Mesodermal cell (in vitro differentiated cells): ENCODE measurements around the gene SEMA5A.

ENCODE experiments used
- H3K27ac ChIP-seq: 2 replicates; pipeline ENCODE4 v1.7.0; 2013; ENCODE audit warnings: mild to moderate bottlenecking, low read depth, low read length, moderate library complexity; ENCODE audit not compliant: severe bottlenecking
- H3K36me3 ChIP-seq: 2 replicates; pipeline ENCODE4 v1.7.1; 2013; ENCODE audit warnings: mild to moderate bottlenecking, low read length, moderate library complexity; ENCODE audit not compliant: control insufficient read depth, insufficient read depth
- H3K4me1 ChIP-seq: one replicate; pipeline ENCODE4 v1.7.1; 2013; ENCODE audit warnings: mild to moderate bottlenecking, low read length; ENCODE audit not compliant: insufficient read depth, control insufficient read depth, poor library complexity, severe bottlenecking
- H3K4me3 ChIP-seq: 2 replicates; pipeline ENCODE4 v1.7.0; 2013; ENCODE audit warnings: low read length, control low read depth, mild to moderate bottlenecking; ENCODE audit not compliant: insufficient read depth, poor library complexity, severe bottlenecking; ENCODE audit errors: extremely low read depth
- H3K9me3 ChIP-seq: 2 replicates; pipeline ENCODE4 v1.7.1; 2013; ENCODE audit warnings: mild to moderate bottlenecking, low read length, moderate library complexity; ENCODE audit not compliant: control insufficient read depth
- WGBS, 2 experiments: methylation state at CpG; one replicate each; pipeline ENCODE4 v1.1.5; 2013; ENCODE audit warnings: missing lambda C conversion rate in 2 of 2; ENCODE audit not compliant: insufficient coverage in 2 of 2; 5-methylcytosine and 5-hydroxymethylcytosine counted together

The SEMA5A gene

GRCh38 chr5:9381464-9381863, 164.4 kb downstream of the SEMA5A start:
- no peaks in the 10 kb centered on the region for H3K4me1 ChIP-seq
- no peak overlapping the region for H3K4me3 ChIP-seq
- no peak overlapping the region for H3K27ac ChIP-seq
- H3K36me3 ChIP-seq, result peaks cover 33% of the 10 kb centered on the region
- no peaks in the 10 kb centered on the region for H3K9me3 ChIP-seq

- WGBS, 2 experiments, result 96 to 97% methylated on average over 4 to 5 of the region's 7 CpGs
- H3K4me3 ChIP-seq, result no peak overlapping the region
- peaks cover 30% of the 10 kb centered on the region for H3K36me3 ChIP-seq
Observed at GRCh38 chr5:9380109-9380508, 165.8 kb downstream of the SEMA5A start.

GRCh38 chr5:9376363-9377117, 169.3 kb downstream of the SEMA5A start:
- Histone ChIP-seq H3K27ac (no peak overlapping the region), H3K36me3 (peaks cover 33% of the 10 kb centered on the region), H3K9me3 (no peaks in the 10 kb centered on the region), H3K4me1 (peaks cover 8% of the 10 kb centered on the region), H3K4me3 (no peak overlapping the region)
- 95 to 100% methylated on average over 3 to 5 of the region's 9 CpGs for WGBS, 2 experiments

More at GRCh38 chr5:9380109-9380508, 165.8 kb downstream of the SEMA5A start:
- no peaks in the 10 kb centered on the region for H3K9me3 ChIP-seq
- H3K4me1 ChIP-seq, result peaks cover 8% of the 10 kb centered on the region
- no peak overlapping the region for H3K27ac ChIP-seq

GRCh38 chr5:9375756-9376155, 170.1 kb downstream of the SEMA5A start:
- Histone ChIP-seq H3K27ac (no peak overlapping the region), H3K4me1 (peaks cover 8% of the 10 kb centered on the region), H3K9me3 (no peaks in the 10 kb centered on the region), H3K36me3 (peaks cover 33% of the 10 kb centered on the region), H3K4me3 (no peak overlapping the region)
- whole genome bisulfite sequencing, 2 experiments, result 92% methylated on average over 2 of the region's 2 CpGs; no CpG with 5 or more reads in 1 of the 2 experiments

GRCh38 chr5:9374025-9374424, 171.8 kb downstream of the SEMA5A start:
- Histone ChIP-seq H3K36me3 (peaks cover 30% of the 10 kb centered on the region), H3K4me3 (no peak overlapping the region), H3K27ac (no peak overlapping the region), H3K4me1 (peaks cover 8% of the 10 kb centered on the region), H3K9me3 (no peaks in the 10 kb centered on the region)
- 100% methylated on average over 1 of the region's 4 CpGs; no CpG with 5 or more reads in 1 of the 2 experiments for WGBS, 2 experiments

- Histone ChIP-seq H3K9me3 (no peaks in the 10 kb centered on the region), H3K36me3 (peaks cover 26% of the 10 kb centered on the region), H3K4me1 (peaks cover 8% of the 10 kb centered on the region), H3K4me3 (no peak overlapping the region), H3K27ac (no peak overlapping the region)
- WGBS, 2 experiments, result 60 to 100% methylated on average over 1 of the region's 2 CpGs
Observed at GRCh38 chr5:9373571-9373970, 172.3 kb downstream of the SEMA5A start.

- WGBS, 2 experiments, result 100% methylated on average over 1 to 2 of the region's 2 CpGs
Observed at GRCh38 chr5:9370256-9370655, 175.6 kb downstream of the SEMA5A start.

GRCh38 chr5:9365512-9365911, 180.4 kb downstream of the SEMA5A start:
- Histone ChIP-seq H3K4me1 (peaks cover 3% of the 10 kb centered on the region), H3K27ac (no peak overlapping the region), H3K9me3 (no peaks in the 10 kb centered on the region), H3K4me3 (no peak overlapping the region), H3K36me3 (peaks cover 5% of the 10 kb centered on the region)
- WGBS, 2 experiments, result 22 to 89% methylated on average over 1 of the region's 1 CpG

More at GRCh38 chr5:9370256-9370655, 175.6 kb downstream of the SEMA5A start:
- H3K9me3 ChIP-seq, result no peaks in the 10 kb centered on the region
- H3K4me1 ChIP-seq, result peaks cover 3% of the 10 kb centered on the region
- H3K4me3 ChIP-seq, result no peak overlapping the region
- H3K36me3 ChIP-seq, result peaks cover 12% of the 10 kb centered on the region
- no peak overlapping the region for H3K27ac ChIP-seq

GRCh38 chr5:9363449-9363848, 182.4 kb downstream of the SEMA5A start:
- H3K36me3 ChIP-seq, result no peaks in the 10 kb centered on the region
- H3K4me3 ChIP-seq, result no peak overlapping the region
- no peaks in the 10 kb centered on the region for H3K9me3 ChIP-seq
- peaks cover 17% of the 10 kb centered on the region for H3K4me1 ChIP-seq
- H3K27ac ChIP-seq, result no peak overlapping the region
- WGBS, 2 experiments, result no CpG with 5 or more reads among the region's 2 CpGs

- Histone ChIP-seq H3K4me3 (no peak overlapping the region), H3K36me3 (peaks cover 4% of the 10 kb centered on the region), H3K9me3 (no peaks in the 10 kb centered on the region), H3K4me1 (peaks cover 21% of the 10 kb centered on the region), H3K27ac (no peak overlapping the region)
- 83% methylated on average over 1 of the region's 2 CpGs; no CpG with 5 or more reads in 1 of the 2 experiments for WGBS, 2 experiments
Observed at GRCh38 chr5:9363026-9363425, 182.8 kb downstream of the SEMA5A start.

- Histone ChIP-seq H3K4me1 (peaks cover 22% of the 10 kb centered on the region), H3K4me3 (no peak overlapping the region), H3K36me3 (peaks cover 6% of the 10 kb centered on the region), H3K9me3 (no peaks in the 10 kb centered on the region), H3K27ac (no peak overlapping the region)
- no CpG with 5 or more reads among the region's 3 CpGs for WGBS, 2 experiments
Observed at GRCh38 chr5:9362600-9362999, 183.3 kb downstream of the SEMA5A start.
